Measurements from ENCODE around the gene ARL4A. TPM values are rescaled to one million over a fixed set of nuclear protein-coding genes. Genes with fewer than 3 reads are reported as not detected.

ARL4A gene
- total RNA-seq, 1 experiment from 2014 or later, result 18.3 TPM

DNA sequence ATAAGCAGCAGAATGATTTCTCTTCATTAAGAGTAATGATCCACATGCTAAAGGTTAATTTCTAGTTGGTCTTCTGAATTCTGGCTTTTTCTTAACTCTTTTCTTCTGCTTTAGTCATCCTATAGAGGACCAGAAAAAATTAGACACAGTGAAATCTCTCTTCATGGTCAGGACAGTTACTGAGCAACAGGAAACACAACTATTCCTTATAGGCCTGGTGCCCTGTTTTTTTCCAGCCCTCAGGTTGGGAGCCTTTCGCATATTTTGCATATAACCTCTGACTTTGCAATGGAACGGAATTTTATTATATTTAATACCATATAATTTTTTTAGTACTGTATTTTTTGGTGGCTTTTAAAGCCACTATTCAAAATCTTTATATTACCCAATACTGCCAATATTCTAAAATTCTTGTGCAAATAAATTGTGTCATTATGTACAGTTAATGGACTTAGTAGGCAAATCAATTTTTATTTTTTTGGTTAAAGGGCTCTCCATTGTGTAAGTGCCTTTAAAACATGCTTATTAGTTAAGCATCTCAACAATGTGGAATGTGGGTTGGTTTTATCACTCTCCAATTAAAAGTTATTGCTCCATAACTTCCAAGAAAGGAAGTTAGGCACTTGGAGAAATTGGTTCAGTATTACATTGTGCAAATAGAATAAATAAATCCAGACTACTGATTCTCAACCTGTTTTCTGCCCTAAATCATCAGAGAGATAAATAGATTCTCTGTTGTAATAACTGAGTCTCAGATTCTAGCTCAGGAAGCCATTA lies 22.5 kb downstream of the ARL4A start:
- no TSS peak for BruUV-seq (replicated peaks)
- H3K9me3 ChIP-seq (ENCODE audit: low read depth, low read length, poor library complexity, severe bottlenecking), result no peaks in the 10 kb centered on the region
- no peak overlapping the region for H3K4me3 ChIP-seq (ENCODE audit: low read depth, low read length, poor library complexity, severe bottlenecking)
- H3K4me1 ChIP-seq (ENCODE audit: insufficient read depth, low read length, poor library complexity, severe bottlenecking), result peaks cover 52% of the 10 kb centered on the region
- no peak for TF ChIP-seq EZH2 (IDR thresholded peaks at IDR 0.05; ENCODE audit: borderline replicate concordance, low read depth, low read length, poor library complexity, severe bottlenecking)
- TF ChIP-seq, protein P1, sequence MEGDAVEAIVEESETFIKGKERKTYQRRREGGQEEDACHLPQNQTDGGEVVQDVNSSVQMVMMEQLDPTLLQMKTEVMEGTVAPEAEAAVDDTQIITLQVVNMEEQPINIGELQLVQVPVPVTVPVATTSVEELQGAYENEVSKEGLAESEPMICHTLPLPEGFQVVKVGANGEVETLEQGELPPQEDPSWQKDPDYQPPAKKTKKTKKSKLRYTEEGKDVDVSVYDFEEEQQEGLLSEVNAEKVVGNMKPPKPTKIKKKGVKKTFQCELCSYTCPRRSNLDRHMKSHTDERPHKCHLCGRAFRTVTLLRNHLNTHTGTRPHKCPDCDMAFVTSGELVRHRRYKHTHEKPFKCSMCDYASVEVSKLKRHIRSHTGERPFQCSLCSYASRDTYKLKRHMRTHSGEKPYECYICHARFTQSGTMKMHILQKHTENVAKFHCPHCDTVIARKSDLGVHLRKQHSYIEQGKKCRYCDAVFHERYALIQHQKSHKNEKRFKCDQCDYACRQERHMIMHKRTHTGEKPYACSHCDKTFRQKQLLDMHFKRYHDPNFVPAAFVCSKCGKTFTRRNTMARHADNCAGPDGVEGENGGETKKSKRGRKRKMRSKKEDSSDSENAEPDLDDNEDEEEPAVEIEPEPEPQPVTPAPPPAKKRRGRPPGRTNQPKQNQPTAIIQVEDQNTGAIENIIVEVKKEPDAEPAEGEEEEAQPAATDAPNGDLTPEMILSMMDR (conservative IDR thresholded peaks at IDR 0.05; ENCODE audit: low read depth, low read length), result no peak
- no peaks in the 10 kb centered on the region for H3K36me3 ChIP-seq (ENCODE audit: insufficient read depth, low read length, poor library complexity, severe bottlenecking)
- H3K27me3 ChIP-seq (replicated peaks; ENCODE audit: insufficient read depth, low read depth, low read length, poor library complexity), result no peaks in the 10 kb centered on the region
- CTCF ChIA-PET, result no interaction called here
- intact Hi-C loops (cut with micrococcal nuclease; ENCODE audit: unreplicated experiment), result no loop called here
- peak; percentile 83 for DNase-seq (ENCODE audit: low spot score)
- POLR2A ChIA-PET (ENCODE audit: low non-redundant PET), result no interaction called here
- H3K27ac ChIP-seq (ENCODE audit: low read depth, low read length, poor library complexity, severe bottlenecking), result no peak overlapping the region

DNA sequence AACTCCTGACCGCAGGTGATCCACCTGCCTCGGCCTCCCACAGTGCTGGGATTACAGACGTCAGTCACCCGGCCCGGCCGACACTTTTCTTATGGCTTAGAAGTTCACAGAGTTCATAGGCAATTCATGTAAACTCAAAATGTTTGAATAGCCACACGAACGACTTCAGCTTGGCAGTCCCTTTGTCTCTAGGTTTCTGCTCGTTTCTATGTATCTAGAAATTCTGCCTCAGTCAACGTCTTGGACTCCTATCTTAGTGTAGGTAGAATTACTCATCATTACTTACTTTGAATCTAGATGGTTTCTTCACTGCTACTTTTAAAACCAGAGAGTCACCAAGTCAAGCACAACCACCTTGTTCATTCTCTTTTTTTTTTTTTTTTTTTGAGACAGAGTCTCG lies 23.7 kb downstream of the ARL4A start:
- intact Hi-C loops (cut with micrococcal nuclease; ENCODE audit: unreplicated experiment), result no loop called here
- no peaks in the 10 kb centered on the region for H3K27me3 ChIP-seq (replicated peaks; ENCODE audit: insufficient read depth, low read depth, low read length, poor library complexity)
- H3K36me3 ChIP-seq (ENCODE audit: insufficient read depth, low read length, poor library complexity, severe bottlenecking), result no peaks in the 10 kb centered on the region
- ChIA-PET CTCF (no interaction called here), POLR2A (ENCODE audit: low non-redundant PET) (no interaction called here)
- no peak for TF ChIP-seq EZH2 (IDR thresholded peaks at IDR 0.05; ENCODE audit: borderline replicate concordance, low read depth, low read length, poor library complexity, severe bottlenecking)
- TF ChIP-seq, protein P1 (conservative IDR thresholded peaks at IDR 0.05; ENCODE audit: low read depth, low read length), result no peak
- peaks cover 63% of the 10 kb centered on the region for H3K4me1 ChIP-seq (ENCODE audit: insufficient read depth, low read length, poor library complexity, severe bottlenecking)
- H3K4me3 ChIP-seq (ENCODE audit: low read depth, low read length, poor library complexity, severe bottlenecking), result no peak overlapping the region
- no TSS peak for BruUV-seq (replicated peaks)
- no peak overlapping the region for H3K27ac ChIP-seq (ENCODE audit: low read depth, low read length, poor library complexity, severe bottlenecking)
- DNase-seq (ENCODE audit: low spot score), result no peak
- H3K9me3 ChIP-seq (ENCODE audit: low read depth, low read length, poor library complexity, severe bottlenecking), result no peaks in the 10 kb centered on the region

DNA sequence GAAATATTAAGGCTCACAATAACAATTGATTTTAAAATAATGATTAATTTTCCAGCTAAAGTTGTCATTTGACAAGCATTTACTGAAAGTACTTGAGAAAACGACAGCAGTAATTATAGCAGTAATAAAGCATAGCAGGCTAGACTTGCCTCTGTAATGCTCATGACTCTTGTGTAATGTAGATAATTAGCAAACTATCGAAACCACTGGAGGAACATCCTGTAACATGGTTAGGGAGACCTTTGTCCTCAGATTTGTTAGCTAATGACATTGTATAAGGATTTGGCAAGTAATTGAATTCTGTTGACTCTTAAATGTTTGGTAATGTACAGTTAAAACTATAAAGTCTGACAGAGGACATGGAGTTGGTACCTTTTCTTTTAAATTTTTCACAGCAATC lies 24.8 kb downstream of the ARL4A start:
- CTCF ChIA-PET, result interaction anchor here (0.6 kb wide), 1 partner anchor 26 kb away, joined by 3 read pairs; no protein-coding TSS in a partner anchor
- Histone ChIP-seq H3K27me3 (replicated peaks; ENCODE audit: insufficient read depth, low read depth, low read length, poor library complexity) (no peaks in the 10 kb centered on the region), H3K36me3 (ENCODE audit: insufficient read depth, low read length, poor library complexity, severe bottlenecking) (no peaks in the 10 kb centered on the region), H3K9me3 (ENCODE audit: low read depth, low read length, poor library complexity, severe bottlenecking) (no peaks in the 10 kb centered on the region), H3K4me3 (ENCODE audit: low read depth, low read length, poor library complexity, severe bottlenecking) (no peak overlapping the region), H3K27ac (ENCODE audit: low read depth, low read length, poor library complexity, severe bottlenecking) (no peak overlapping the region), H3K4me1 (ENCODE audit: insufficient read depth, low read length, poor library complexity, severe bottlenecking) (peaks cover 74% of the 10 kb centered on the region)
- TF ChIP-seq, protein P1 (conservative IDR thresholded peaks at IDR 0.05; ENCODE audit: low read depth, low read length), result no peak
- no peak for TF ChIP-seq EZH2 (IDR thresholded peaks at IDR 0.05; ENCODE audit: borderline replicate concordance, low read depth, low read length, poor library complexity, severe bottlenecking)
- POLR2A ChIA-PET (ENCODE audit: low non-redundant PET), result no interaction called here
- no TSS peak for BruUV-seq (replicated peaks)
- intact Hi-C loops (cut with micrococcal nuclease; ENCODE audit: unreplicated experiment), result no loop called here
- peak; percentile 60 for DNase-seq (ENCODE audit: low spot score)
